Activated T-helper 17 cell treated with anti-CD3 and anti-CD28 coated beads, Interleukin-2, amount 50 U/mL, for 72 hours (primary cell): ENCODE results near the gene HOXC10. TPM values are rescaled to one million over a fixed set of nuclear protein-coding genes. Genes with fewer than 3 reads are reported as not detected.

Source experiments
- ATAC-seq: fragments of 150-1000 bp; cut with Tn5 transposase; replicated peaks from 2 replicates; pipeline ENCODE4 v1.10.0; 2021; ENCODE audit warnings: mild to moderate bottlenecking, moderate library complexity
- H3K27ac Mint-ChIP-seq: one replicate; pipeline ENCODE4 v1.8.0; 2022; ENCODE audit warnings: mixed read lengths
- H3K27me3 Mint-ChIP-seq: one replicate; pipeline ENCODE4 v1.8.0; 2022; ENCODE audit warnings: mixed read lengths
- H3K36me3 Mint-ChIP-seq: one replicate; pipeline ENCODE4 v1.8.0; 2022; ENCODE audit warnings: low read depth, mild to moderate bottlenecking, mixed read lengths
- H3K4me1 Mint-ChIP-seq: one replicate; pipeline ENCODE4 v1.8.0; 2022; ENCODE audit warnings: mixed read lengths
- H3K4me3 Mint-ChIP-seq: one replicate; pipeline ENCODE4 v1.8.0; 2022; ENCODE audit warnings: mild to moderate bottlenecking, mixed read lengths
- H3K9me3 Mint-ChIP-seq: one replicate; pipeline ENCODE4 v1.8.0; 2022; ENCODE audit warnings: mixed read lengths
- total RNA-seq, 2 donors: library from RNA; stranded (reverse); gene quantifications; one replicate each; pipeline ENCODE4 v1.2.3, GENCODE V29; 2022

Gene HOXC10
- total RNA-seq, 2 donors from 2014 or later: not detected

GRCh38 chr12:54019924-54020590 lies 35.1 kb downstream of the HOXC10 start:
- Mint-ChIP-seq H3K36me3 (peaks cover 3% of the 10 kb centered on the region), H3K4me1 (peaks cover 6% of the 10 kb centered on the region), H3K27ac (no peak overlapping the region), H3K27me3 (peaks cover 53% of the 10 kb centered on the region), H3K9me3 (no peaks in the 10 kb centered on the region), H3K4me3 (no peak overlapping the region)
- ATAC-seq: no peak

GRCh38 chr12:54020591-54021405 lies 35.9 kb downstream of the HOXC10 start:
- Mint-ChIP-seq H3K27ac (no peak overlapping the region), H3K4me3 (no peak overlapping the region), H3K4me1 (peaks cover 6% of the 10 kb centered on the region), H3K9me3 (no peaks in the 10 kb centered on the region), H3K27me3 (peaks cover 50% of the 10 kb centered on the region), H3K36me3 (no peaks in the 10 kb centered on the region)
- no peak for ATAC-seq

- Mint-ChIP-seq H3K4me3 (no peak overlapping the region), H3K27ac (no peak overlapping the region), H3K27me3 (peaks cover 55% of the 10 kb centered on the region), H3K4me1 (peaks cover 6% of the 10 kb centered on the region), H3K36me3 (no peaks in the 10 kb centered on the region), H3K9me3 (no peaks in the 10 kb centered on the region)
- no peak for ATAC-seq
Measured at GRCh38 chr12:54021432-54022013, 36.6 kb downstream of the HOXC10 start.

GRCh38 chr12:54022960-54023884 lies 38.3 kb downstream of the HOXC10 start:
- no peaks in the 10 kb centered on the region for H3K9me3 Mint-ChIP-seq
- no peak overlapping the region for H3K27ac Mint-ChIP-seq
- H3K27me3 Mint-ChIP-seq: peaks cover 61% of the 10 kb centered on the region
- no peaks in the 10 kb centered on the region for H3K36me3 Mint-ChIP-seq
- H3K4me3 Mint-ChIP-seq: no peak overlapping the region
- ATAC-seq: no peak
- no peaks in the 10 kb centered on the region for H3K4me1 Mint-ChIP-seq

GRCh38 chr12:54024127-54024526 lies 39.2 kb downstream of the HOXC10 start:
- ATAC-seq: no peak
- Mint-ChIP-seq H3K9me3 (no peaks in the 10 kb centered on the region), H3K27ac (no peak overlapping the region), H3K4me3 (no peak overlapping the region), H3K4me1 (no peaks in the 10 kb centered on the region), H3K27me3 (peaks cover 66% of the 10 kb centered on the region), H3K36me3 (no peaks in the 10 kb centered on the region)

GRCh38 chr12:54024581-54025305 lies 39.8 kb downstream of the HOXC10 start:
- no peaks in the 10 kb centered on the region for H3K9me3 Mint-ChIP-seq
- no peak for ATAC-seq
- peaks cover 62% of the 10 kb centered on the region for H3K27me3 Mint-ChIP-seq
- H3K36me3 Mint-ChIP-seq: no peaks in the 10 kb centered on the region
- H3K27ac Mint-ChIP-seq: no peak overlapping the region
- H3K4me1 Mint-ChIP-seq: no peaks in the 10 kb centered on the region
- H3K4me3 Mint-ChIP-seq: no peak overlapping the region

GRCh38 chr12:54025499-54026405 lies 40.8 kb downstream of the HOXC10 start:
- H3K36me3 Mint-ChIP-seq: no peaks in the 10 kb centered on the region
- H3K27ac Mint-ChIP-seq: no peak overlapping the region
- H3K4me1 Mint-ChIP-seq: no peaks in the 10 kb centered on the region
- H3K4me3 Mint-ChIP-seq: no peak overlapping the region
- peaks cover 66% of the 10 kb centered on the region for H3K27me3 Mint-ChIP-seq
- no peak for ATAC-seq
- no peaks in the 10 kb centered on the region for H3K9me3 Mint-ChIP-seq

- Mint-ChIP-seq H3K4me1 (no peaks in the 10 kb centered on the region), H3K4me3 (no peak overlapping the region), H3K27me3 (peaks cover 64% of the 10 kb centered on the region), H3K36me3 (no peaks in the 10 kb centered on the region), H3K27ac (no peak overlapping the region), H3K9me3 (no peaks in the 10 kb centered on the region)
- ATAC-seq: no peak
Measured at GRCh38 chr12:54026640-54027441, 41.9 kb downstream of the HOXC10 start.

GRCh38 chr12:54027442-54027786 lies 42.5 kb downstream of the HOXC10 start:
- Mint-ChIP-seq H3K9me3 (no peaks in the 10 kb centered on the region), H3K27me3 (peaks cover 64% of the 10 kb centered on the region), H3K27ac (no peak overlapping the region), H3K36me3 (peaks cover 6% of the 10 kb centered on the region), H3K4me1 (no peaks in the 10 kb centered on the region), H3K4me3 (no peak overlapping the region)
- ATAC-seq: no peak

- no peaks in the 10 kb centered on the region for H3K9me3 Mint-ChIP-seq
- no peak within 1 kb of the TSS for H3K4me3 Mint-ChIP-seq
- no peak within 1 kb of the TSS for H3K27ac Mint-ChIP-seq
Measured at GRCh38 chr12:54028314-54029201, 43.6 kb downstream of the HOXC10 start, which contains the start of gene HOXC6. TSS of gene HOXC6 (plus strand) at chr12:54028440. CDS start at chr12:54028522, 82 bp downstream.

GRCh38 chr12:54029529-54030441 lies 44.8 kb downstream of the HOXC10 start:
- Mint-ChIP-seq H3K27me3 (peaks cover 56% of the 10 kb centered on the region), H3K9me3 (no peaks in the 10 kb centered on the region), H3K36me3 (peaks cover 12% of the 10 kb centered on the region), H3K27ac (no peak overlapping the region), H3K4me1 (no peaks in the 10 kb centered on the region), H3K4me3 (no peak overlapping the region)
- ATAC-seq: no peak

More at GRCh38 chr12:54028314-54029201, 43.6 kb downstream of the HOXC10 start, which contains the start of gene HOXC6:
- H3K27me3 Mint-ChIP-seq: peaks cover 61% of the 10 kb centered on the region
- ATAC-seq: no peak
- H3K36me3 Mint-ChIP-seq: peaks cover 11% of the 10 kb centered on the region
- H3K4me1 Mint-ChIP-seq: no peaks in the 10 kb centered on the region
